ENCODE results near the gene IZUMO1R.
"Not testable (repeated sequence)": the region's sequence is repeated elsewhere in the genome, so short reads cannot be mapped to it uniquely, and the experiment has no call there.

IZUMO1R gene

DNA sequence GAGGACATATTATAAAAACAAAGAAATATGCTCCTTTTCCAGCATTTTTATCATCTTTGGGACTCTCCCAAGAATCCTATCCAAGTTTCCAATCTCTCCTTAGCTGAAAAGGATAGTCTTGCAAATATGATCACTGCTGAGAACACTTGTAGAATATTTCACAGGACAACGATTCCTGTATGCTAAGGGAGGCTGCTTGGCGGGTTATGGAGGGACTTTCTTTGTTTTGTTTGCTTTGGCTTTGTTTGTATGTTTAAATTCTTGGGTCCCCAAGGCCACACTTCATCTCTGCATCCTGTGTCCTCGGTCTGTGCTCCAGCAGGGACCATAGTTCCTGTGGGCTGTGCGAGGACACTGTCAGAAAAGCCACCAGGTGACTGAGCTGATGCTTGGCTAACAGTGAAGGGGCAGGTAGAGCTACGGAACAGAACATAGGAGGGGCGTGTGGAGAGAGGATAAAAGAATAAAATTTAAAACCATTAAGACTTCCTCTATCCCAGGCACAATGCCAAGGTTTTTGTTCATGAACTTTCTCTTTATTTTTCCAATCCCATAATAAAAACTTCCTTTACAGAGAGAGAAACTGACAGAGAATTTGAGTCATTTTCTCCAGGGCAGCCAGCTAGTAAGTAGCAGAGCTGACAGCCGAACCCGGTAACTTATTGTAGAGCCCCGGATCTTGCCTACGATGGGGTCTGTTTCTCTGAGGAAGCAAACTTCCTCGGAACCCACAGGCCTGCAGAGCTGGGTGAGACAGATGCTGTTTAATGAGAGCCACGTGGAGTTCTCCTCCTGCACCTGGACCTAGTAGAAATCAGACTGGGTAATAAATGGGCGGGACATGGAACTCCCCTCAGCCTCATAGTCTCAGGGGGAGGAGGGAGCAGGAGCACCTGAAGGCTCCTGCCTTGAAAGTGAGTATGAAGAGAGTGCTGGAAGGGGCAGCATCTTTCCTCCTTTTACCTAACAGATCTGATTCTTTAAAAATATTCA is at the start of gene IZUMO1R:
IZUMO1R (plus strand) TSS at position 615 of the 993 bp plus-strand sequence. CDS start 1,057 bp downstream, outside the sequence.
- CTCF ChIA-PET, result no interaction called here

DNA sequence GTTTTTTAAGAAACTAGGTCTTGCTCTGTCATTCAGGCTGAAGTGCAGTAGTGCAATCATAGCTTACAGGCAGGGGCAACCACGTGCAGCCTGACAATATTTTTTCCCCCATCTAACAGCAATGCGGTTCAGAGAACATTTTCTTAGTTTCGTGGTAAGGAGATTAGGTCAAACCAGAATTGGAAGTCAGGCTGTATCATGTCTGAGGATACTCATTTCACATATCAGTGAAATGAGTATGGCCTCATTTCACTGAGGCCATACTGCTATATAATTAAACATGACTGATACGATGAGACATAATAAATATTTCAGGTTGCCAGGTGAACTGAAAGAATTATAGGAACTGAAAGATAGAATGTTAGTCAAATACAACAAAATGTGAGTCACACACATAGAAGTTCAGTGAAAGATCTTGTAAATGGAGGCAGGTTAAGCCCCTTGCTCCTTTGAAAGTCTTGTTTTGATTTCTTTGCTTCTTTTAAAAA is 32.5 kb upstream of the IZUMO1R start:
- TF ChIP-seq, protein P1, sequence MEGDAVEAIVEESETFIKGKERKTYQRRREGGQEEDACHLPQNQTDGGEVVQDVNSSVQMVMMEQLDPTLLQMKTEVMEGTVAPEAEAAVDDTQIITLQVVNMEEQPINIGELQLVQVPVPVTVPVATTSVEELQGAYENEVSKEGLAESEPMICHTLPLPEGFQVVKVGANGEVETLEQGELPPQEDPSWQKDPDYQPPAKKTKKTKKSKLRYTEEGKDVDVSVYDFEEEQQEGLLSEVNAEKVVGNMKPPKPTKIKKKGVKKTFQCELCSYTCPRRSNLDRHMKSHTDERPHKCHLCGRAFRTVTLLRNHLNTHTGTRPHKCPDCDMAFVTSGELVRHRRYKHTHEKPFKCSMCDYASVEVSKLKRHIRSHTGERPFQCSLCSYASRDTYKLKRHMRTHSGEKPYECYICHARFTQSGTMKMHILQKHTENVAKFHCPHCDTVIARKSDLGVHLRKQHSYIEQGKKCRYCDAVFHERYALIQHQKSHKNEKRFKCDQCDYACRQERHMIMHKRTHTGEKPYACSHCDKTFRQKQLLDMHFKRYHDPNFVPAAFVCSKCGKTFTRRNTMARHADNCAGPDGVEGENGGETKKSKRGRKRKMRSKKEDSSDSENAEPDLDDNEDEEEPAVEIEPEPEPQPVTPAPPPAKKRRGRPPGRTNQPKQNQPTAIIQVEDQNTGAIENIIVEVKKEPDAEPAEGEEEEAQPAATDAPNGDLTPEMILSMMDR (conservative IDR thresholded peaks at IDR 0.05; ENCODE audit: low read depth), result no peak
- DNase-seq (ENCODE audit: low spot score), result peak; percentile 41
- no peak overlapping the region for H3K27ac ChIP-seq
- ChIA-PET POLR2A (ENCODE audit: low non-redundant PET) (no interaction called here), CTCF (no interaction called here)

More for the DNA sequence above, at the start of gene IZUMO1R:
- TF ChIP-seq, protein P1 (conservative IDR thresholded peaks at IDR 0.05; ENCODE audit: low read depth), result no peak
- POLR2A ChIA-PET (ENCODE audit: low non-redundant PET), result no interaction called here
- no peak within 1 kb of the TSS for H3K27ac ChIP-seq
- DNase-seq (ENCODE audit: low spot score), result no peak

DNA sequence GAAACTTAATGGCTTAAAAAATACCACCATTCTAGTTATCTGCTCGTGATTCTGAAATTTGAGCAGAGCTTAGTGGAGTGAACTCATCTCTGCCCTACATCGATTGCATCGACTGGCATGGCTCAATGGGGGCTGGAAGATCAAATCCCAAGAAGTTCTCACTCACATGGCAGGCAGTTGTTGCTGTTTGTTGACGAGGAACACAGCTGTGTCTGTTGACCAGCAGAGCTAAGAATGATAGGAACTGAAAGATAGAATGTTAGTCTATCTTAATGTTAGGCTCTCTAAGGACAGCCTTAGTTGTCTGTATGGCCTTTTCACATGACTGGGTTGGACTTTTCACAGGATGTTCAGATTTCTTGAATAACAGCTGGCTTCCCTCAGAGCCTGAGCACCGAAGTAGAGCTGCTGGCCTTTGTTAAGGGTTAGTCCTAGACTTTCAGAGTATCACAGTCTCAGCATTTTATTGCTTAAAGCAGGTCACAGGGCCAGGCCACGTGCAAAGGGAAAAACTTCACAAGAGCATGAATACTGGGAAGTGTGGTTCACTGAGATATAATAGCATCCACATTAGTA is 31.6 kb upstream of the IZUMO1R start:
- CTCF ChIA-PET, result no interaction called here

DNA sequence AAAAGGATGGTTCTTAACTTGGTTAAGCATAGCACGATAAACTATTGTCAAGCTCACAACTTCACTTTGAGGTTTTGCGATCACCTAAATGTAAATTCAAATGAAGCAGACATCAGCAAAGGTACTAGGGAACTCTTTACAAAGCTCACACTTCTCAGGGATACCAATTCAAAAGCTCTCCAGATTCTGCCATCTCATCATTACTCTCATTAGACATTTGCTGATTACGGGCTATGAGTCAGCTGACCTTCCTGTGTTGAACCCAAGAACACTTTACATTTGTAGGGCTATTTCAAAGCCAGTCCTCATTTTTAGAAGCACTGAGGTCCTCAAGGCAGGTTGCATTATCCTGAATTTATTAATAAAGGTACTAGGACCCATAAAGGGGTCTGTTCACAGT is 28.4 kb upstream of the IZUMO1R start:
- DNase-seq (ENCODE audit: low spot score), result no peak
- ChIA-PET POLR2A (ENCODE audit: low non-redundant PET) (no interaction called here), CTCF (no interaction called here)
- no peak overlapping the region for H3K27ac ChIP-seq
- TF ChIP-seq, protein P1 (conservative IDR thresholded peaks at IDR 0.05; ENCODE audit: low read depth), result no peak

More for the DNA sequence above, 31.6 kb upstream of the IZUMO1R start:
- POLR2A ChIA-PET (ENCODE audit: low non-redundant PET), result no interaction called here
- TF ChIP-seq, protein P1 (conservative IDR thresholded peaks at IDR 0.05; ENCODE audit: low read depth), result no peak
- H3K27ac ChIP-seq, result no peak overlapping the region
- no peak for DNase-seq (ENCODE audit: low spot score)

DNA sequence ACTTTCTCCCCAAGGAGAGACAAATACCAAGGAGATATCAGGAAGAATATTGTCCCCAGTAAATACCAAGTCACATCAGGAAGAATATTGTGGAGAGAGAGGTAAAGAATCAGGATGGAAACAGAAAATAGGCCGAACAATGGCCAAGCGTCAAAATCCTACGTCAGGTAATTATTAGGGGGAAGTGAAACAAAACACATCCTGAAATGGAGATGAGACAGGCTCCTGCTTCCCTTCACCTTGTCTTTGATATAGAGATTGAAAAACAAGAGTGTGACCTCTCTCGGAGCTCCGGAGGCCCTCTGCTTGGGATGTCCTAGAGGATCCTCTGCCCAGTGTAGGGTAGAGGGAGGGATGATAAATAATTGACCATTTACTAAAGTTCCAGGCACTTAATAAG is 27.4 kb upstream of the IZUMO1R start:
- no peak overlapping the region for H3K27ac ChIP-seq
- no peak for DNase-seq (ENCODE audit: low spot score)
- POLR2A ChIA-PET (ENCODE audit: low non-redundant PET), result no interaction called here
- CTCF ChIA-PET, result no interaction called here
- TF ChIP-seq, protein P1 (conservative IDR thresholded peaks at IDR 0.05; ENCODE audit: low read depth), result no peak

DNA sequence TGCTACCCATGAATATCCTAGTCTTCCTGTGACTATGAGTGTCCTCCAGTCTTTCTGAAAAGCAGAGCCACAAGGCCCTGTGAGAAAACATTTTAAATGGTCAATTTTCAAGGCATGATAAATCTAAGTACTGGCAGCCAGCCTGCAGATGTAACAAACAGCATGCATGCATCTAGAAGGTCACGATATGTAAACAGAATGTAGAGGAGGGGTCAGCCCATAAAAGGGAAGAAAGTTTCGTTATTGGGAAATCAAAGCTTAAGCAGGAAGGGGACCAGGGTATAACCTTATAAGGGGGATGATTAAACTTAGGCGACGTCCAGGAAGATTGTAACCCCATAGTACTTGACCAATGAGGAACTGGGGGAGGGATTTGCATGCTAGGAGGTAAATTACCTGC is 26.2 kb upstream of the IZUMO1R start:
- CTCF ChIA-PET; POLR2A ChIA-PET (ENCODE audit: low non-redundant PET); H3K27ac ChIP-seq; DNase-seq (ENCODE audit: low spot score): not testable (repeated sequence)

DNA sequence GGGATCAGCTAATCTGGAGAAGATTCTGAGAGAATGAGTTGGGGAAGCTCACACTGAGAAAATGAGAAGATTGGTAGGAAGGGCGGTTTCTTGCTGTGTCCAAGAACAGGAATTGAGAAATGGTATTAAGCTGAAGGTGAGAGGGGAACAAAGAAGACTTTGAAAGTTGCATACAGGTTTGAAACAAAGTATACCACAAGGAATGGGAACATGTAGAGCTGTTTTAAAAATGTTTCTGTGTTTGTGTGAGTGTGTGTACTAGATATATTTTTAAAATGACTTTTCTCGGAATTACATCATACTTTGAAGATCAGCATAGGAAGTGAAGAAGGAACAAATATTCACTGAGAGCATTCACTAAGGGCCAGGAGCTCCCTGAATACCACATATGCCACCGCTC is 24.4 kb upstream of the IZUMO1R start:
- POLR2A ChIA-PET (ENCODE audit: low non-redundant PET), result no interaction called here
- CTCF ChIA-PET, result no interaction called here
- no peak overlapping the region for H3K27ac ChIP-seq
- TF ChIP-seq, protein P1 (conservative IDR thresholded peaks at IDR 0.05; ENCODE audit: low read depth), result no peak
- DNase-seq (ENCODE audit: low spot score), result no peak
